Ascending aorta (tissue), 2 donors: Measurements from ENCODE around the gene OR52E8. TPM values are rescaled to one million over a fixed set of nuclear protein-coding genes. Genes with fewer than 3 reads are reported as not detected.

Experiments
- DNase-seq, 2 donors: peaks; one replicate each; pipeline ENCODE4 v3.0.0-alpha.2; 2019; ENCODE audit warnings: low spot score in 2 of 2
- H3K27ac ChIP-seq, 2 donors: fragments of 200-600 bp; sonication (generic); one replicate each; pipeline ENCODE4 v1.5.1; 2016 to 2017; ENCODE audit warnings: mild to moderate bottlenecking in 1 of 2
- H3K27me3 ChIP-seq: fragments of 200-600 bp; sonication (generic); one replicate; pipeline ENCODE4 v1.5.1; 2017
- H3K36me3 ChIP-seq, 2 donors: fragments of 200-600 bp; sonication (generic); one replicate each; pipeline ENCODE4 v1.5.1; 2016
- H3K4me1 ChIP-seq, 2 donors: fragments of 200-600 bp; sonication (generic); one replicate each; pipeline ENCODE4 v1.5.1; 2016 to 2017; ENCODE audit warnings: mild to moderate bottlenecking in 1 of 2
- H3K4me3 ChIP-seq, 2 donors: fragments of 200-600 bp; sonication (generic); one replicate each; pipeline ENCODE4 v1.5.1; 2016 to 2017; ENCODE audit warnings: mild to moderate bottlenecking in 1 of 2
- H3K9me3 ChIP-seq, 2 donors: fragments of 200-600 bp; sonication (generic); one replicate each; pipeline ENCODE4 v1.5.1; 2016
- intact Hi-C: fragments of 100-400 bp; cut with DNase I; formaldehyde crosslinking; loops from one replicate; pipeline ENCODE4 v1.15.1; 2023
- total RNA-seq: library from RNA; depleted of rRNA; stranded (reverse); fragments of >200 nt; gene quantifications from one replicate; pipeline ENCODE4 v1.1.0, GENCODE V29; 2016
- TF ChIP-seq, protein P1 (sequence below), 3 experiments: fragments of 200-600 bp in 2 of 3; fragments of 450-650 bp in 1 of 3; sonication (generic) in 2 of 3; IDR thresholded peaks; one replicate each; pipeline ENCODE4 v1.5.1; 2016 to 2019; ENCODE audit warnings: antibody characterized with exemption in 3 of 3, mild to moderate bottlenecking in 1 of 3, moderate library complexity in 1 of 3

The OR52E8 gene
- total RNA-seq, 1 donor from 2014 or later, result not detected

DNA sequence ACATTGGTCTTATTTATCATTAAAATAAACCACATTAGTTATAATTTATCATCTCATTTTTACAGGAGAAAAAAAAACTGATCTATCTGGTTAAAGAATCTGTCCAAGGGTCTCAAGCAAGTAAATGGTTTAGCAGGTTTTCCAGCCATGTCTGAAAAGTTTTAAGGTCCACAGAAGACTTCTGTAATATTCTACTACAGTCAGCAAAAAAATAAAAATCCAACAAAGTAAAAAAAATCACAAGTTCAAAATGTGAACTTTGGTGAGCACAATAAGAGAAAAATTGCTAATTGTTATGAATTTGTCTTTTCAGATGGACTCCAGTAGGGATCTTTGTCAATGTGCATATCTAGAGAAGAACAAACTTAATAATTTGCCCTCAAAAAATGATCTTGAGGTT lies 24.3 kb upstream of the OR52E8 start:
- no peaks in the 10 kb centered on the region for H3K27me3 ChIP-seq
- intact Hi-C loops, result no loop called here
- no peaks in the 10 kb centered on the region for H3K9me3 ChIP-seq
- H3K4me3 ChIP-seq, result no peak overlapping the region
- H3K4me1 ChIP-seq, result no peaks in the 10 kb centered on the region
- DNase-seq, result no peak
- H3K36me3 ChIP-seq, result no peaks in the 10 kb centered on the region
- no peak overlapping the region for H3K27ac ChIP-seq
- TF ChIP-seq, protein P1, sequence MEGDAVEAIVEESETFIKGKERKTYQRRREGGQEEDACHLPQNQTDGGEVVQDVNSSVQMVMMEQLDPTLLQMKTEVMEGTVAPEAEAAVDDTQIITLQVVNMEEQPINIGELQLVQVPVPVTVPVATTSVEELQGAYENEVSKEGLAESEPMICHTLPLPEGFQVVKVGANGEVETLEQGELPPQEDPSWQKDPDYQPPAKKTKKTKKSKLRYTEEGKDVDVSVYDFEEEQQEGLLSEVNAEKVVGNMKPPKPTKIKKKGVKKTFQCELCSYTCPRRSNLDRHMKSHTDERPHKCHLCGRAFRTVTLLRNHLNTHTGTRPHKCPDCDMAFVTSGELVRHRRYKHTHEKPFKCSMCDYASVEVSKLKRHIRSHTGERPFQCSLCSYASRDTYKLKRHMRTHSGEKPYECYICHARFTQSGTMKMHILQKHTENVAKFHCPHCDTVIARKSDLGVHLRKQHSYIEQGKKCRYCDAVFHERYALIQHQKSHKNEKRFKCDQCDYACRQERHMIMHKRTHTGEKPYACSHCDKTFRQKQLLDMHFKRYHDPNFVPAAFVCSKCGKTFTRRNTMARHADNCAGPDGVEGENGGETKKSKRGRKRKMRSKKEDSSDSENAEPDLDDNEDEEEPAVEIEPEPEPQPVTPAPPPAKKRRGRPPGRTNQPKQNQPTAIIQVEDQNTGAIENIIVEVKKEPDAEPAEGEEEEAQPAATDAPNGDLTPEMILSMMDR (IDR thresholded peaks at IDR 0.05), result no peak

DNA sequence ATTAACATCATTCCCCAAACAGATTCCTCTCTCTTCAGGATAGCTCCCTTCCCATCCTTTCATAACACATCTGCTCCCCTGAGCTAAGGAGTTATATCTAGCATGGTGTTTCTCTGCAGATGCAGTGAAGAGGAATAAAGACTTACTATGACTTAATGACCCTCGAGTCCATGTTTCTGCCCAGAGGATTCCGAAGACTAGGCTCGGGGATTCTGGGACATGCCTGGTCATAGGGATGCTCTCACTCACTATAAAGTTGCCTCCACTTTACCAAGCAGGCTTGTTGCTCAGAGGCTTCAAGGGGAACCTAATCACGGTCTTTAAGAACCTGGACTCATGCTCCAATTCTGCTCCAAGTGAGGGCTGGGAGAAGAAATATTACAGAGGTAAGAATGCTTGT lies 22.8 kb upstream of the OR52E8 start, which contains the start of gene OR52E4:
Gene OR52E4 (plus strand): TSS at position 301 of the 400 bp plus-strand sequence. CDS start 3,664 bp downstream, outside the sequence.
- intact Hi-C loops, result no loop called here
- no peak within 1 kb of the TSS for H3K27ac ChIP-seq
- no peaks in the 10 kb centered on the region for H3K36me3 ChIP-seq
- no peaks in the 10 kb centered on the region for H3K4me1 ChIP-seq
- no peak within 1 kb of the TSS for H3K4me3 ChIP-seq
- TF ChIP-seq, protein P1 (IDR thresholded peaks at IDR 0.05), result no peak
- no peak for DNase-seq
- no peaks in the 10 kb centered on the region for H3K27me3 ChIP-seq
- H3K9me3 ChIP-seq, result no peaks in the 10 kb centered on the region

DNA sequence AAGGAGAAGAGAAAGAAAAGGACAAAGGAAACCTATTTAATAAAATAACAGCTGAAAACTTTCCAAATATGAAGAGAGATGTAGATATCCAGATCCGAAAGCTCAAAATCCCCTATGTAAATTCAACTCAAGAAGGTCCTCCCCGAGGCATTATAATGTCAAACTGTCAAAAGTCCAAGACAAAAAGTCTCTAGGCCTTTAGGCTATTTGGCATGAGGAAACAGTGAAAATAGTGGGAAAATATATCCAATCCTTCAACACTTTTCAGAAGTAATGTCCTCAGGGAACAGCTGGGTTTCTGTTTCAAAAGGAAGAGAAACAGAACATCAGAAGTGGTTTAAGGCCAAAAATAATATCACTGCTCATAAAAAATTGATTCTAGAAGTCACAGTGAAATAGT lies 21.1 kb upstream of the OR52E8 start:
- no peak overlapping the region for H3K27ac ChIP-seq
- no peaks in the 10 kb centered on the region for H3K36me3 ChIP-seq
- no peak for DNase-seq
- H3K27me3 ChIP-seq, result no peaks in the 10 kb centered on the region
- intact Hi-C loops, result no loop called here
- H3K9me3 ChIP-seq, result no peaks in the 10 kb centered on the region
- TF ChIP-seq, protein P1 (IDR thresholded peaks at IDR 0.05), result no peak
- no peak overlapping the region for H3K4me3 ChIP-seq
- no peaks in the 10 kb centered on the region for H3K4me1 ChIP-seq

DNA sequence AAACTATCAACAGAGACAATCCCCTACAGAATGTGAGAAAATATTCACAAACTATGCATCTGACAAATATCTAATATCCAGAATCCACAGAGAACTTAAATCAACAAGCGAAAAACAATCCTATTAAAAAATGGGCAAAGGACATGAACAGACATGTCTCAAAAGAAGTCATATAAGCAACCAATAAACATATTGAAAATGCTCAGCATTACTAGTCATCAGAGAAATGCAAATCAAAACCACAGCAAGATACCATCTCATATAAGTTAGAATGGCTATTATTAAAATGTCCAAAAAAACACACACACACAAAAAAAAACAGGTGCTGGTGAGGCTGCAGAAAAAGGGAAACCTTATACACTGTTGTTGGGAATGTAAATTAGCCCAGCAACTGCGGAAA lies 8.3 kb upstream of the OR52E8 start:
- no peak overlapping the region for H3K4me3 ChIP-seq
- no peak for DNase-seq
- no peaks in the 10 kb centered on the region for H3K4me1 ChIP-seq
- no peak overlapping the region for H3K27ac ChIP-seq
- intact Hi-C loops, result no loop called here
- no peaks in the 10 kb centered on the region for H3K36me3 ChIP-seq
- H3K9me3 ChIP-seq, result no peaks in the 10 kb centered on the region
- TF ChIP-seq, protein P1 (IDR thresholded peaks at IDR 0.05), result no peak
- no peaks in the 10 kb centered on the region for H3K27me3 ChIP-seq

DNA sequence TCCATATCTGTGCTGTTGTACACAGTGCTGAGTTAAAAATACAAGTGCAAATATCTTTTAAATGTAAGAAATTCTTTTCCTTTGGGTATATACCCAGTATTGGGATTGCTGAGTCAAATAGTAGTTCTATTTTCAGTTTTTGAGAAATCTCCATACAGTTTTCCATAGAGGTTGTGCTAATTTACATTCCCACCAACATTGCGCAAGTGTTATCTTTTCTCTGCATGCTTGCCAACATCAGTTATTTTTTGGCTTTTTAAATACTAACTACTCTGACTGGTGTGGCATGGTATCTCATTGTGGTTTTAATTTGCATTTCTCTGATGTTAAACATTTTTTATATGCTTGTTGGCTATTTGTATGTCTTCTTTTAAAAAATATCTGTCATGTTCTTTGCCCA lies 6.5 kb downstream of the OR52E8 start:
- Histone ChIP-seq H3K36me3 (no peaks in the 10 kb centered on the region), H3K27me3 (no peaks in the 10 kb centered on the region), H3K27ac (no peak overlapping the region), H3K9me3 (peaks cover 0 to 3% of the 10 kb centered on the region in 2 donors), H3K4me3 (no peak overlapping the region), H3K4me1 (no peaks in the 10 kb centered on the region)
- DNase-seq, result no peak
- TF ChIP-seq, protein P1 (IDR thresholded peaks at IDR 0.05), result no peak
- intact Hi-C loops, result no loop called here

DNA sequence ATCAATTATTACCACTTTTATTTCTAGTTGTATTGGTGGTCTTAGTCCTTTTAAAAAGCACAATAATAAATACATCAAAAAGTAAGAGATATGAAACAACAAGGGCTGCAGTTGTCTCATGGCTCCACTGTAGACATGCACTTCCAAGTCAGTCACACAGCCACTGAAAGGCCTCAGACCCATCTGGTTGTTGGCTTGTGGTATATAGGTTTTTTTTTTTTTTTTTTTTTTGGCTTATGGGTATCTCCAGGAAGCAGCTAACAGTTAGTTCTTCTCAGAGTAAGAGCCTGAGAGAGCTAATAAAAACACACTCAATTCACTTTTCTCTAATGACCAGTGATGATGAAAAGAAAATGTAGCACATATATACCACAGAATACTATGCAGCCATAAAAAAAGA lies 9.8 kb downstream of the OR52E8 start:
- no peaks in the 10 kb centered on the region for H3K4me1 ChIP-seq
- no peak overlapping the region for H3K27ac ChIP-seq
- no peak for DNase-seq
- H3K27me3 ChIP-seq, result no peaks in the 10 kb centered on the region
- H3K9me3 ChIP-seq, result peaks cover 0 to 3% of the 10 kb centered on the region in 2 donors
- TF ChIP-seq, protein P1 (IDR thresholded peaks at IDR 0.05), result no peak
- no peak overlapping the region for H3K4me3 ChIP-seq
- H3K36me3 ChIP-seq, result no peaks in the 10 kb centered on the region
- intact Hi-C loops, result no loop called here
